Amniotic stem cell (primary cell): Measurements from ENCODE around the gene LIFR.
"Not testable (repeated sequence)": the region's sequence is repeated elsewhere in the genome, so short reads cannot be mapped to it uniquely, and the experiment has no call there.

Experiments used
- DNase-seq: peaks from one replicate; lab custom pipeline; 2025; lab: John Stamatoyannopoulos, UW

LIFR gene

GRCh38 chr5:38556599-38557307 is at the start of gene LIFR:
LIFR (minus strand) TSS chr5:38556646; CDS start chr5:38530647, 25,999 bp downstream.
- DNase-seq: peak; percentile 63

- no peak for DNase-seq
Observed at GRCh38 chr5:38605610-38606009, 49.2 kb upstream of the LIFR start.

GRCh38 chr5:38603691-38604090 is 47.2 kb upstream of the LIFR start:
- no peak for DNase-seq

DNA sequence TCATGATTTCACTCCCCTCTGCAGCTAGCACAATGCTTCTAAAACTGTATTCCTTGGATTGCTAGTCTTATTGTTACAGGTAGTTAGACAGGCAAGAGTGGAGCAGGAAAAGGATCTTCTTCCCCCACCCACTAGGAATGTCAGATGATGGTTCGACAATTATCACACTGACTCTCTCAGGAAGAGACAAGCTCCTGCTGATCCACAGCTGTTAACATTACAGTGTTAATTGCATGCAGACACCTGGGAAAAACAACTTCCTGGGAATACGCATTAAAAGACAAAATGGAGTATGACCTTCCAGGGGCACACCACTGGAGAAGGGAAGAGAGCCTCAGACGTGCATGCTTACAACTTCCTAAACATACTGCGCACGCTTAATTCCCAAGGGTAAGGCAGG is 46.2 kb upstream of the LIFR start:
- DNase-seq: no peak

GRCh38 chr5:38601863-38602298 is 45.4 kb upstream of the LIFR start:
- DNase-seq: no peak

DNA sequence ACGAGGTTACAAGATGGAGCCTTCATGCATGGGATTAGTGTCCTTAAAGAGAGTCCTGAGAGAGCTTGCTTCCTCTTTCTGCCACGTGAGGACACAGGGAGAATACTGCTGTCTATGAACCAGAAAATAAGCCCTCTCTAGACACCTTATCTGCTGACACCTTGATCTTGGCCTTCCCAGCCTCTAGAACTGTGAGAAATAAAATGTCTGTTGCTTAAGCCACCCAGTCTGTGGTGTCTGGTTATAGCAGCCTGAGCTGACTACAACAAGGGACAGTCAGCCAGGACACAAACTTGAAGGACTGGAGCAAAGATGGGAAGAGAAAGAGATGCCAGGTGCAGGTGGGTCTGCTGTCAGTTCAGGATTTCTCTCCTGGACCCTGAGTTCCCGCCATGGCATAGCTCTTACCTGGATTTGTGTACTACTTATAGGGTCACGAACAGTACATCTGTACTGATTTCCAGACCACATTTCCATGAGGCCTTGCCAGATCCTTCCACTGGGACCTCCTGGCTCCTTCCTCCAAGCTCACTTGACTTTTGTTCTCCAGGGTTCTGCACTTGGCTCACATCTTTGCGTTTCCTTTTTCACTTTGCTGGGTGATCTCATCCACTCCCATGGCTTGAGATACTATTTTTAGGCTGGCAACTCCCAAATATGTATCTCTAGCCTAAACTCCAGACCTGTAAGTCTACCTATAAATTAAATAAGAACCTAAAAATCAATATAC is 44.9 kb upstream of the LIFR start:
- no peak for DNase-seq

DNA sequence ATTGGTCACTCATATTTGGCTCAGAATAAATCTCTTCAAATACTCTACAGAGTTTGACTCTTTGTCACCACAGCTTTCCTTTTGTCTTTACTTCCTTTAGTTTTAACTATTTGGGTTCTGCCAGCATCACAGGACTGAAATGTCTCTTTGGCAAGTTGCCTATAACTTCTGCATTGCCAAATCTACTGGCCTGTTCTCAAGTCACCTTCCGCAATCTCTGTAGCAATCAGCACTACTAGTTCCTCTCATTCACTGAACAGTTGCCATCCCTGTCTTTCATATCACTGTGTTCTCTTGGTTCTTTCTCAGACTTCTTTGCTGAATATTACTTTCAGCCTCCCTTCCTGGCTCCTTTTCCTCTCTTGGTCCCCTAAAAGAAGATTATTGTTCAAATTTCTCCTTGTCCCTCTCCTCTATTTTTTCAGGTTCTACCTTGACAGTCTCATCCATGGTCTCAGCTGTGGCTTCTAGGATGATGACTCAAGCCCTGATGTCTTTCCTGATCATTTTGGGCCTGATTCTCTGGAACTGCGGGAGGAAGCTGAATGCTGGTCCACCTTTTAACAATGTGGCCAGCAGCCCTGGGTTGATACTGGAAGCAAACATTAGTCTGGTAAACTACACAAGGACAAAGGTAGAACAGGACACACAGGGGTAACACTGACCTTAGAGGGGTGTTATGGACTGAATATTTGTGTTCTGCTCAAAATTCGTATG is 44.0 kb upstream of the LIFR start:
- DNase-seq: no peak

- DNase-seq: not testable (repeated sequence)
Observed at GRCh38 chr5:38599751-38600150, 43.3 kb upstream of the LIFR start.

DNA sequence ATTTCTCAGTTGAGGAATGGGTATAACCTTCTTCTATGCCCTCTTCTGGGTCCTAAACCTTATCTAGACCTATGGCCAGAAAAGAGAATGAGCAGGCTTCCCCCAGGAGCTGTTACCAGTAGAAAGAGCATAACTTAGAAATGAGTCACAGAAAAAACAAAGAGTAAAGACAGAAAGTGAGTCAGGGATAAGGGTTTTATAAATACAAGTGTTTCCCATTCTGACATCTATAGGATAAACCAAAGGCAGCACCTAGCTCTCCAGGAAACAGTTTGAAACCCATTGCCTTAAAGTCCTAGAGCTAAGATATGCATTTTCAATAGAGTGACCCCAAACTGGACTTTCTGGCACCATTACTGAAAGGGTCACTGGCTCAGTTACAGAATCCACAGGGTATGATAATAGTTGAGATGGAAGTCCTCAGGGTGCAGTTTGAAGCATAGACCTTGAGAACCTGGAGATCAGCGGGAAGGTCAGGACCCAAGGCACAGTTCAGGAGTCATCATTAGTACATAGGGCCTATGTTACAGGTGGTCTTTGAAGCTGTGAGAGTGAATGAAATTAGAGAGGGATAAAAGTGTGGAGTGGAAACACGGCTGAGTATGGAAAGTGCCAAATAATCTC is 42.7 kb upstream of the LIFR start:
- DNase-seq: peak; percentile 41

DNA sequence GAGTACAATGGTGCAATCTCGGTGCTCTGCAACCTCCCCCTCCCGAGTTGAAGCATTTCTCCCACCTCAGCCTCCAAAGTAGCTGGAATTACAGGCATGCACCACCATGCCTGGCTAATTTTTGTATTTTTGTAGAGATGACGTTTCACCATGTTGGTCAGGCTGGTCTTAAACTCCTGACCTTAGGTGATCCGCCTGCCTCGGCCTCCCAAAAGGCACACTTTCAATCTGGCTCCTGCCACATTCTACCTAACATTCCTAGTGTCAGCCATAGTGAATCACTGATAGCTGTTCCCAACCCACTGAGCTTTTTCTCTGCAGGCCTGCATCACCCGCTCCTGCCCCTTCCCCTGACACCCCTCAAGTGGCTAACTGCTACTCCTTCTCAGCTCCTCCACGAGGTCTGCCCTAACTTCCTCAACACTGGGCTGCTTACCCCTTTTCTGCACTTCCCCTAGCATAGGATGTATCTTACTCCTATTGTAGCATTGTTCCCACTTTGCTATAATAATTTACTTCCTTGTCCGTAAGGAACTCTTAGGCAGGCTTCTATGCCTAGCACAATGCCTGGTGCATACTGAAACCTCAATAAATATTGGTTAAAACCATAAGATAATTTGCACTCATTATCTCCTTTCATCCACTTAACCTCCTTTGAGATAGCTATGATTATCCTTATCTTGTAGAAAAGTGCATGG is 42.0 kb upstream of the LIFR start:
- DNase-seq: no peak

DNA sequence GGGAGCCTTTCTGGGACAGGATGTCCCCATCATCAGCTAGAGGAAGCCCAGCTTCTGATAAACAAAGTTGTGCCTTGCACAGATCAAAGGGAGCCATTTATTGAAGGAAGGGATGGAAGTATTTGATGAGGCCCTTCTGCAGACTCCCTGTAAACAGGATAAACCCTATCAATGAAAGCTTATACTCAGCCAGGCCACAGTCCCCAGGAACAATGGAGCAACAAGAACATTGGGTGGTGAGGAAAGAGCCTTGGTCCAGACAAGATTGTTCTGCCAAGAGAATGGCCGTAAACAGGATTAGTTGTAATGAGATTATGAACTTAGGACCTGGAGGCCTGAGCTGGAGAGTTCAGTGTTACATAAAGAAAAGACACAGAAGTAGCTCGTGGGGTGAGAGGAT is 40.5 kb upstream of the LIFR start:
- DNase-seq: no peak

GRCh38 chr5:38595132-38595745 is 38.8 kb upstream of the LIFR start:
- peak; percentile 34 for DNase-seq

DNA sequence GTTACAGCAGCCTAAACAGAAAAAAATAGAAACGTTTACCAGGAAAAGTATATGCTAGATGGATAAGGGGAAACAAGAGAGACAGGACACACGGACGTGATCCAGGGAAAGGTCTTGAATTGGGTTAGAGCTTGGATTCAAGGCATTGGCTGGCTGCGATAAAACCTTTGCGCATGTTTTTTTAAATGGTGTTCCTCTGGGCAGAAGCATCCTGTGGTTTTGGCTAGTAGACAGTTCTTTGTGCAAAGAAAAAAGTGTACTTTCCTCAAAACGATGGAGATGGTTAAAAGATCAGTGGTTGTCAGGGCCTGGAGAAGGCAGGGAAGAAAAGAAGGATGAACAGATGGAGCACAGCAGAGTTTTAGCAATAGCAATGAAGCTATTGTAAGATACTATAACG is 37.5 kb upstream of the LIFR start:
- no peak for DNase-seq

GRCh38 chr5:38591523-38591849 is 35.0 kb upstream of the LIFR start:
- DNase-seq: no peak

DNA sequence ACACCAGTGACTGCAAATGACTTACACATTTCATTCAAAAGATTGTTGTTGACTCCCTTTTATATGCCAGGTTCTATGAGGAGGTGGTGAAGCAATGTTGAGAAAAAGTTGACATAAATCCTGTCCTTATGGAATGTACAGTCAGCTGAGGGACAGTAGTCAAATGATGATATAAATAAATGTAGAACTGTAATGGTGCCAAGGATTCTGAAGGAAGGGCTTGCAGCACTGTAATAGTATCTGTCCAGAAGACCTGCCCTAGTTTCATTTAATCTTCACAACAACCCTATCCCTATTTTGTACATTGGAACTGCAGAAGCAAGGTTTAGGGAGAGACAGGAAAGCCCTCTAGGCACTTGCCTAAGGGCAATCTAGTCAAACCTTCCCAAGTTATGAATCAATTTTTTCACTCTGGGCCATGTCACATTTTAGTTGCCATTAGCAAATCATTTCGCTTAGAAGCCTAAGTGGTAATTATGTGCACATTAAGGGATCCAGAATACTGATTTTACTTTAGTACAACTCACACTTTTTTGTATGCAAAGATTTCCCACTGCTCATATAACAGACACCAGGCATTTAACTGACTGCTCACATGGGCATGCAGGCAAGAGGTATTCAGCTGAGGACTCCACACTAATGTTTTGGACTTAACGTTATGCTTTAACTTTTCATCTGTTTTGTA is 34.5 kb upstream of the LIFR start:
- no peak for DNase-seq

GRCh38 chr5:38589629-38590028 is 33.2 kb upstream of the LIFR start:
- DNase-seq: no peak

DNA sequence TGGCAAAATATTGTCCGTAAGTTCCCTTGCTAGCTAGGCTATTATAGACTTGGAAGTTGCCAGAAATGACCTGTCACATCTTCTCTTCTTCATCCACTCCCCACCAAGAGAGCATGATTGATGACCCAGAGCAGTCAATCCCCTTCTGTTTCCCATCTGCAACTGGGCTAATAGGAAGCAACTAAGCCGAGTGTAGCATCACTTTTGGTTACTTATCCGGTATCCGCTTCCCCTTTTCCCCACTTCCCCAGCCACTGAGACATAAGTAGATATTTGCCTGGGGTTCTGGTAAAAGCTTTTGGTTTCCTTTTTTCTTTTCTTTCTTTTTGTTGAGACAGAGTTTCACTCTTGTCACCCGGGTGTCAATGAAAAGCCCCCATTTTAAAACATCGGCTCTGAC is 29.4 kb upstream of the LIFR start:
- no peak for DNase-seq

DNA sequence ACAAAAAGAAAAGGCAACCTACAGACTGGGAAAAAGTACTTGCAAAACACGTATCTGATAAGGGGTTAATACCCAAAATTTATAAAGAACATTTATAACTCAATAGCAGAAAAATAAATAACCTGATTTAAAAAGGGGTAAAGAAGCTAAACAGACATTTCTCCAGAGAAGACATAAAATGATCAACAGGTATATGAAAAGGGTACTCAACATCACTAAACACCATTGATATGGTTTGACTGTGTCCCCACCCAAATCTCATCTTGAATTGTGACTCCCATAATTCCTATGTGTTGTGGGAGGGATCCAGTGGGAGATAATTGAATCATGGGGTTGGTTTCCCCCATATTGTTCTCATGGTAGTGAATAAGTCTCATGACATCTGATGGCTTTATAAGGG is 27.1 kb upstream of the LIFR start:
- no peak for DNase-seq

- no peak for DNase-seq
Observed at GRCh38 chr5:38582975-38583319, 26.5 kb upstream of the LIFR start.

GRCh38 chr5:38582293-38582974 is 26.0 kb upstream of the LIFR start:
- no peak for DNase-seq

DNA sequence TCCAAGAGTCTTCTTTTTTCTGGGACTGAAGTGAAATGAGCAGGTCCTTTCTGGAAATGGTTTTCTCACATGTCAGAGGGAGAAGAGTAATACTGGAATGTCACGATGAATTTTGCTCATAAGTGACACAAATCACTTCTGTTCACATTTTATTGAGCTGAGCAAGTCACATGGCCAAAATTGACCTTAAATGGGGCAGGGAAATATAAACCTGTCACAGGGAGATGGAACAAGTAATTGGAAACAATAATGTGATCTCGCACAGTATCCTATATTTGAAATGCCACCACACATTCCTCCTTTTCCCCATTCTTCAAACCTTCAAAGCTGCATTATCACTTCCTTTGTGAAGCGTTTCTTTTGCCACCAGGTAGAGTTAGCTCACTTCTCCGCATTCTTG is 25.2 kb upstream of the LIFR start:
- DNase-seq: no peak
